AG04450 (cell line): ENCODE results near the gene NRN1. TPM values are rescaled to one million over a fixed set of nuclear protein-coding genes. Genes with fewer than 3 reads are reported as not detected.

Source experiments
- CTCF ChIA-PET: fragments of 300-600, 350-600 bp; formaldehyde crosslinking; extraction: SDS; loops from one replicate; lab custom pipeline; 2022; ENCODE audit warnings: antibody characterized with exemption, inconsistent platforms; lab: Charles Lee
- POLR2A ChIA-PET: fragments of 350-600 bp; formaldehyde crosslinking; extraction: SDS; loops from one replicate; lab custom pipeline; 2021; ENCODE audit warnings: antibody characterized with exemption, inconsistent platforms; lab: Yijun Ruan, JAX
- DNase-seq: peaks from one replicate; pipeline ENCODE4 v3.0.0-alpha.2; 2011; ENCODE audit warnings: low read depth, low spot score
- H3K27ac ChIP-seq: one replicate; pipeline ENCODE4 v1.5.1; 2012; ENCODE audit warnings: low read depth, low read length, control low read depth
- H3K27me3 ChIP-seq: one replicate; pipeline ENCODE4 v1.6.0; 2012; ENCODE audit warnings: low read length; ENCODE audit not compliant: control insufficient read depth, insufficient read depth
- H3K4me3 ChIP-seq: 2 replicates; pipeline ENCODE4 v1.5.1; 2011; ENCODE audit warnings: mild to moderate bottlenecking, low read depth, low read length, control low read depth
- H3K9me3 ChIP-seq: 2 replicates; pipeline ENCODE4 v1.5.1; 2012; ENCODE audit warnings: low read length; ENCODE audit not compliant: control insufficient read depth, insufficient read depth
- CTCF ChIP-seq: IDR thresholded peaks from 2 replicates; pipeline ENCODE4 v1.5.1; 2011; ENCODE audit warnings: low read depth, low read length, control low read depth, inconsistent platforms
- polyA plus RNA-seq: library from polyadenylated mRNA; depleted of rRNA; stranded (reverse); fragments of >200 nt; gene quantifications from 2 replicates; pipeline ENCODE4 v1.2.3, GENCODE V29; 2011

NRN1 gene
- polyA plus RNA-seq, 1 experiment, result not detected

GRCh38 chr6:6005051-6006005, 1.4 kb downstream of the NRN1 start:
- no peak overlapping the region for H3K4me3 ChIP-seq
- no peak overlapping the region for H3K27ac ChIP-seq
- POLR2A ChIA-PET, result no interaction called here
- CTCF ChIA-PET, result no interaction called here
- H3K27me3 ChIP-seq, result peaks cover 78% of the 10 kb centered on the region
- H3K9me3 ChIP-seq, result peaks cover 10% of the 10 kb centered on the region
- no peak for DNase-seq
- no peak for TF ChIP-seq CTCF

GRCh38 chr6:6004390-6004995, 2.2 kb downstream of the NRN1 start:
- Histone ChIP-seq H3K4me3 (no peak overlapping the region), H3K27ac (no peak overlapping the region), H3K27me3 (peaks cover 86% of the 10 kb centered on the region), H3K9me3 (peaks cover 17% of the 10 kb centered on the region)
- TF ChIP-seq CTCF, result no peak
- DNase-seq, result no peak
- ChIA-PET CTCF (interaction anchor here (0.7 kb wide), 1 partner anchor 533 kb away, joined by 3 read pairs; no protein-coding TSS in a partner anchor), POLR2A (no interaction called here)

GRCh38 chr6:6003621-6004366, 2.9 kb downstream of the NRN1 start:
- no peak overlapping the region; the same call in 1 of the 2 replicates for H3K4me3 ChIP-seq
- no peak for TF ChIP-seq CTCF
- ChIA-PET CTCF (interaction anchor here (0.7 kb wide), 1 partner anchor 533 kb away, joined by 3 read pairs; no protein-coding TSS in a partner anchor), POLR2A (no interaction called here)
- peaks cover 22% of the 10 kb centered on the region for H3K9me3 ChIP-seq
- no peak overlapping the region for H3K27ac ChIP-seq
- DNase-seq, result no peak
- H3K27me3 ChIP-seq, result peaks cover 93% of the 10 kb centered on the region

- Histone ChIP-seq H3K4me3 (no peak overlapping the region), H3K27me3 (peaks cover 97% of the 10 kb centered on the region), H3K9me3 (peaks cover 22% of the 10 kb centered on the region), H3K27ac (no peak overlapping the region)
- ChIA-PET POLR2A (no interaction called here), CTCF (no interaction called here)
- no peak for TF ChIP-seq CTCF
- no peak for DNase-seq
Measured at GRCh38 chr6:6002848-6003620, 3.7 kb downstream of the NRN1 start.
